Activated CD4-positive, alpha-beta T cell treated with anti-CD3 and anti-CD28 coated beads, Interleukin-2, Interleukin-6, amounts not matched to agents 100 ng/mL and 50 ng/mL, durations not matched to agents 16 hours and 8 hours (primary cell): Measurements from ENCODE around the gene ATP2B1.
"Not testable (repeated sequence)": the region's sequence is repeated elsewhere in the genome, so short reads cannot be mapped to it uniquely, and the experiment has no call there.

Experiments
- DNase-seq: peaks from one replicate; pipeline ENCODE4 v3.0.0-alpha.2; 2020

The ATP2B1 gene

DNA sequence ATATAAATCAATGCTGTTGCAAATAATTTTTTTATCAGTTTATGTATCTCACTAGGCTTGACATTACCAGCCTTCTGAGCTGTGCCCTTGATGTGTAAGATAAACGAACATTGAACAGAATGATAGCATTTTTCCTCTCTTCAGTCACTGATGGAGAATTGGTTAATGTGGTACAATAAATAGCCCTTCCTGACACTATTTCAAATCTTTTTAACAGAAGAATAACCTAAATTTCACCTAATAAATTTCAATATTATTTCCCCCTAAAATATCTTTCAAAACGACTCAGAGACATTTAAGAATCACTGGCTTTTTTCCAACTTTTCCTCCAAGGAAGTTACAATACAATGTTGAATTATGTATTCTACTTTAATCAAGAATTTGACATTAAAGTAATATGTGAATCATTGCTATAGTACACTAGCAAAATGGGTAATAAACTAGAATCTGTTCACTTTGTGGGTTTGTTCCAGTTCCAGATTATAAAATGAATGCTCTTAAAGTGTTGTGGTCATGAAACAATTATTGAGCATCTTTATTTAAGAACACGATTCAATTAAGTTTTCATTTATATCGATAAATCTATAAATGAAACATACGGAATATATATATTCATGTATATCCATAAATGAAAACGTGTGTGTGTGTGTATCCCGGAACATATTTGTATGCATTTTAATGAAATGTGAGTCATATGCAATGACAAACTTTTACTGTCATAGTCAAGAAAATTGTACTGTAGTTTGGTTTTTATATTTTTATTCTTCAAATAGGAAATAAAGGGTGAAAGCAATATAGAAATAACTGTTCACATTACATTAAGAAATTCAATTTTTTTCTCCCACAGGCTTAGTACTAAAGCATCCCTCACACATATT lies 2.5 kb upstream of the ATP2B1 start:
- DNase-seq = no peak

DNA sequence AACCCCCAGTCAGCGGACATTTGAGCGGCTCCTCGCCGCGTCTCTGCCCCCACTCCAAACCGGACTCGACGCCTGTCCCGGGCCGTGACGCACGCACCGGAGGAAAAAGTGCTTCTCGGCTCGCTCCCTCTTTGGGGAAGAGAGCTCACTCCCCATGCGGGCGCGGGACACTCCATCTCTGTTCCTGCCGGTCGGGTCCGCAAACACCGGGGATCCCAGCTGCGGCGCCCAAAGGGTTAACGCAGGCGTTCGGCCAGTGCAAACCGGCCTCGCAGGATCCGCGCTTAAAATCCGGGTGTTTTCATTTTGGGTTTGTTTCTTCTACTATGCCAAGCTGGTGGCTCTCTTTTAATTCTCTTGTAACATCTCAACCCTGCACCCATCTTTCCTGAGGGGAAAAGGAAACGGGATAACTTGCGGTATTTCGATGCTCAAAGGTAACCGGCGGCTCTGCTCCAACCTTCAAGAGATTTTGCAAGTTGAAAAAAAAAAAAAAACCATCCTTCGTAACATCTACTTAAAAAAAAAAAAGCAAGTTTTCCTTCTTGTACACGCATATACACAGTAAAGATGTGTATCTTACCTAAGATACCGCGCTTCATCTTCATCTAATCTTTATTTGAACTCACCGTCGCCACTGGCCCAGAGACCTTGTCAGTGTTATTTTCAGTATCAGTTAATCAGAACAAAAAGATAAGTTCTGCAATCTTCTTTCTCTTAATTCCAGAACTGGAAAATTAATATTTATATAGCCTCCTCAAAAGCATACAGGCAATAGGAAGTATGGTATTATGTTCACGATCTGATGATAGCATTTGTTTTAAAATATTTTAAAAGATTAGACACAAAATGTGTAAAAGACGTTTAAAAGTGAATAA lies 1.6 kb upstream of the ATP2B1 start:
- DNase-seq = peak; percentile 42

DNA sequence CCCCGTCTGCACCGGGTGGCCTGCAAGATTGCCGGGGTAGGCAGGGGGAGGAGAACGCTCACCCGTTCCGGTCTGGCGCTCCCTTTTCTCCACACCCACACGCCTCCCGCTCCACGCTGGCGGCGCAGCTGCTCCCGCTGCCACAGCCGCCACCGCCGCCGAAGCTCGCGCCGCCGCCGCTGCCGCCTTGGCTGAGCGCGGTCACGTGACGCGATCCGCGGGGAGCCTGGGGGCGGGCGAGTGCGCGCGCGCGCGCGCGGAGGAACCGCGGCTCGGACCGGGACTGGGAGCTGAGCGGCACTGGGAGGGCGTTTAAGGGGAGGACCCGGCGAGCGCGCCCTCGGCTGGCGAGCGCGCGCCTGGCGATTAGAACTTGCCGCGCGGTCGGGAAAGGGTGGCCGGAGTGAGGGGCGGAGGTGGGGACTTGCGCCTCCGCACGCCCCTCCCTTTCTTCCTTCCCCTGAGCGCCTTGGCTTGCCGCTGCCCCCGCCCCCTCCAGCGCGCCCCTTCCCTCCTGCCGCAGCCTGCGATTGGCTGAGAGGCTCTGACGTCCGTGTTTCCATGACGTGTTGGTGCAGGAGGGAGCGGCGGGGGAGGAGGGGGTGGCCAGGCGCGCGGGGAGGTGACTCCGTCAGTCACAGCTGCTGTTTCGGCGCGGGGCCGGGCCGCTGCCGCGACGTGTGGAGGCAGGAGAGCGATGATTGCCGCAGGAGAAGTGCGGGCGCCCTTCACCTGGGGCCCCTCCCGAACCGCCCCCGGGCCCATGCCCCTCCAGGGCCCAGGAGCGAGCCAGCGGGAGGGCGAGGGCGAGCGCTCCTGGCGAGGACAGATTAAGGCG lies 738 bp upstream of the ATP2B1 start:
- DNase-seq = peak; percentile 98

DNA sequence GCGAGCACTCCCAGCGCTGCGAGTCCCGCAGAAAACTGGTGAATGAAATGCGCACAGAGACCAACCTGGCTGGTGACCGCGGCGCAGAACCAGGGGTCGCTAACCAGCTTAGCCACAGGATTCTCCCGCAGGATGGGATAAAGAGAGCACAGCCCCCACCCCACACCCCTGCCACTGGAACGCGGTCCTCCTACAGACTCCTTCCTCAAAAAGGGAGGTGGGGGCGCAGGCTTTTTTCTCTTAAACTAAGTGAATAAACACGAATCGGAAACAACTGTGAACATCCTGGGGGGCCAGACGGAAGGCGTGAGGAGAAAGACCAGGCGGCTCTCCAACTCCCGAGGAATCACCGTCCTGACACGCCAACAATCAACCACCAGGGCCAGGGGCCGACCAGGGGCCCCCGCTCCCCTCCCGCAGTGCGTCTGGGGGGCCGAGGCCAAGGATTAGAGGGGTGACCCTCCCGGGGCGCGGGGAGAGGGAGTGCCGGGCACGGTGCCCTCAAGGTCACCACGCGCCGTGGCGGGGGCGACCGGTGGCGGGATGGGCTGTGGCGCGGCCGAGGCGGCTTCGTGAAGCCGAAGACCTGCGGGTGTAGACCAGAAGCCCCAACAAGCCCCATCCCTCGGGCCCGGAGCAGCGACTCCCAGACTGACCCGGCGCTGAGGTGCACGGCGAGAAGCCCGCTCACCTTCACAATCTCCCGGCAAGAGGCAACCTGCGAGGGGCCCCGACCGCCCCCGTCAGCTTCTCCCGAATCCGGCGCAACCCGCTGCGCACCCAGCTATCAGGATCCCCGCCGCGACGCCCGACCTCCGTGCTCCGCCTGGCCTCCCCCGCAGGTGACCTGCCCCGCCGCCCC lies 704 bp downstream of the ATP2B1 start:
- peak; percentile 42 for DNase-seq

DNA sequence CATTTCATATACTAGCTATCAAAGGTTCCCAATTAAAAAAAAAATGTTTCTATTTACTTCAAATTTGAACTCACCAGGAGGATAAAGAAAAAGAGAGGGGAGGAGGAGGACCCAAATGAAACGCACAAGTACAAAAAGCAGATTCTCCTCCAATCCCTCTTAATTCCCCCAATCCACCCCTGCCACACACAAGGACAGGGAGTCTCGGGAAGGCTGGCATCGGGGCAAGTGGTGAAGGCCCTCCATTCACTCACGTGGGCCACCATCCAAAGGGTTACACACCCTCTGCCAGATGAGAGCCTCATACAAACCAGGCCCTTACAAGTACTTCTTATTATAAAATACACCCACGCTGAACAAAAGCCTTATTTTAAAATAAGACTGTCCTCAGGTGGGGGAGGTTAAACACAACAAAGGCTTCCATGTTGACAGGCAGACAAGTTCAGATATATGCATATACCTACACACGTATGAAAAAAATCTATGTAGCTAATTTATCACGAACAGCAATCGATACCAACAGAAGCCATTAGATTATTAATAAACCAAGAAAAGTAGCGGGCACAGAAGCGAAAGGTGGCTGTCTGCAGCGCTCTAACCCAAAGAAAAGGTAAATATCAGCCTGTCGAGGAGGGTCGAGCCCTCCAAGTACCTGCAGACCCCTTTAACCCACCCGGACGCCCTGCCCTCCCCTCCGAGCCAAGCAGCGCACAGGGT lies 1.5 kb downstream of the ATP2B1 start:
- DNase-seq = no peak

DNA sequence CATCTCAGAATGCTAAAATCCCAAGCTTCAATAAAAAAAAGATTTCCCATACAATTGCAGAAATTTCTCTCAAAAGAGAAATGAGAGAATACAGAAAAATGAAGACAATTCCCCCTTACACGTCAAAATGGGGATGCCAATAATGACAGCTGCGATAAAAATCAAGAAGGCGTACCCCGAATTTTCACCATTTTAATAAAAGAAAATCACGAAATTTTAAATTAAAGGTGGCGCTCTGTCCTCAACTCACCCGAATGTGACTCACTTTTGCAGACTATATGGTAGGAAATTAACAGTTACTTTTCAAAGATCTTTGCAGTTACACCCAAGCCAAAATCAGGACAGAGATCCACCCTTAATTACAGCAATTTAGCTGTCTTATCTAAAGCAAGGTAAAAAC lies 2.1 kb downstream of the ATP2B1 start:
- no peak for DNase-seq

DNA sequence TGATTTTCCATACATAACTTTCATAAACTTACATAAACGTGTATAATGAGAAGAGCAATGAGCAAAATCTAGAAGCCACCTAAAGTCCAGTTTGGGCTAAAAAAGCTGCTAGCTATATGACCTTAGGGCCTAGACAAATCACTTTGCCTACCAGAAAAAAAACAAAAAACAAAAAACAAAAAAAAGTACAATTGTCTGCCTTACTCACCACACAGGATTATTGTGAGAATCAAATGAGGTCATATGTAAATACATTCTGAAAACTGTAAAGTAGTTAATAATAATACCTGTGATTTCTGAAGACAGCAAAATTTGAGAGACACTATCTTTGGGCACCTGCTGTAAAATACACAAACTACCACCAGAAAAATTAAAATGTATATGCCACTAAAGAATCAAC lies 4.2 kb downstream of the ATP2B1 start:
- DNase-seq = no peak

DNA sequence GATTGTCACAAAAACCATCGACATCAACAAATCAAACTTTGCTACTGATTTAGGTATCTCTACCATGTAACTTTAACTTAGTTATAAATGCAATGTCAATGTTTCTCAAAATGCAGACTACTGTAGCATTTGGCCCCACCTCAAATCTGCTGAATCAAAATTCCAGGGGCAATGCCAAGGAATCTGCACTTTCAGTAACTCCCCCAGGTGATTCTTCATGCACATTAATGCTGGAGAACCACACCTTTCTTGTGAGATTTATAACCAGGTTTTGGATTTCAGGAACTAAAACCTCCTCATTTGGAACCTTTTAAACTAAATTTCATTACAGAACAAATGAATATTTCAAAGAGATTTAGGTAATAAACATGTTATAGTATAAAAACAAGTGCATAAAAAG lies 4.9 kb downstream of the ATP2B1 start:
- DNase-seq = no peak

DNA sequence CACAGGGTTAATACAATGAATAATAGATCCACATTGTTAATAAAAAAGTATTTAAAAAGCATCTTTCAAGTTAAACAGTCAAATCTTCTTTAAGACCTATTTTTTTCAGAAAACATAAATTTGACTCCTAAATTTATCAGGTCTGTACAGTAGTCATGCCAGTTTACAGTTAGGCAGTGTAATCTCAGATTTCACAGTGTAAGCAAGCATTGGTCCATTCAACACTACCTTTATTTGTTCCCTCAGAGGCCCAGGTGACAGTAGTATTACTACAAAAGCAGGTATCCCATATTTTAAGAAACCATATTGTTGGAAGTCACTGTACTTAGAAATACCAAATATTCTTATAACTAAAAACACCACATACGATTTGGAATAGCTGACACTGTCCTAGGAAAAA lies 6.1 kb downstream of the ATP2B1 start:
- DNase-seq = no peak

DNA sequence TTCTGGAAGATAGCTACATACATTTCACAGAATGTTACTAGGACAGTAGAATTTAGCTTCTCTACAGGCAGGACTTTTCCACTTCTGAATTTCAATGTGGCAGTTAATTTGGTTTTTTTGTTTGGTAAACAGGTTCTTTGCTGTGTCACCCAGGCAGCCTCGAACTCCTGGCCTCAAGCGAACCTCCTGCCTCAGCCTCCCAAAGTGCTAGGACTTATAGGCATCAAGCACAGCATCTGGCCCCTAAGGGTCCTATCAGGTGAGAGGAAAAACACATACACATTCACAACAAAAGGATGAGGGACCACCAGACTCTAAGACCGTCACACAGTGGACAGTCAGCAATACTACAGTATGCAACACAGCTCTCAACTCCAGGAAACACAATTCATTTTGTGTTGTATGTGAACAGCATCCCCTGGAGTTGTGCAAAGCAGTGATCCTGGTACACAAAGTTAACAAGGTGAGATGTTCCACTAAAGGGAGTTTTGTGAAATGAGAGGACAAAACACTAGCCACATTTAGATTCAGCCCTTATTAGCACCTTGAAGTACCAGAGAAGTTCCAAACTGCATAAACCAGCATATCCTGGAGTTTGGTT lies 6.9 kb downstream of the ATP2B1 start:
- DNase-seq = no peak

DNA sequence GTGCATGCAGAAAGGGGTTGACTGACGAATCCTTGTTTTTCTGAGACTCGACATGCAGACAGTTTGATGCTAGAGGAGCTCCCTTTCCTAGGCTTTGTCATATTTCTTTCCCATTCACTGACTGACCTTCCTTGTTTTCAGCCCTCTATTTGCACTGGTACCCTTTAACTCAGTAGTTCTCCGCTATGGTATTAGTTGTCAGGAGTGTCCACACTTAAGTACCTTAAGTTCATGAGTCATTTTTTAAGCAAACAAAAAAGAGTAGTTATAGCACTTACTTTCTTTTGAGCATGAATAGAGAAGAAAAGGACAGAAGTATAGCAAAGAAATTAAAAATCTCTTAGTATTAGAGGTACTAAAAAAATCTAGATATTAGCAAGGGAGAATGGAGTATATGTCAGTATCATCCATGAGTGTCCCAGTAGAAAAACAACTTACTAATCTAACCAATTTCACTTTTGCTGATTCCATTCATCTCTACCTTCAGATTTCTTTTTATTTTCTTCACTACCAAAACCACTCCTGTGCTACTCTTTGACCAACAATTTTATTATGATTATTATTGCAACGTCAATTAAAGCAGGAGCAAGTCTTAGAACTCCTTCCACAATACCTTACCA lies 8.3 kb downstream of the ATP2B1 start:
- DNase-seq = no peak

DNA sequence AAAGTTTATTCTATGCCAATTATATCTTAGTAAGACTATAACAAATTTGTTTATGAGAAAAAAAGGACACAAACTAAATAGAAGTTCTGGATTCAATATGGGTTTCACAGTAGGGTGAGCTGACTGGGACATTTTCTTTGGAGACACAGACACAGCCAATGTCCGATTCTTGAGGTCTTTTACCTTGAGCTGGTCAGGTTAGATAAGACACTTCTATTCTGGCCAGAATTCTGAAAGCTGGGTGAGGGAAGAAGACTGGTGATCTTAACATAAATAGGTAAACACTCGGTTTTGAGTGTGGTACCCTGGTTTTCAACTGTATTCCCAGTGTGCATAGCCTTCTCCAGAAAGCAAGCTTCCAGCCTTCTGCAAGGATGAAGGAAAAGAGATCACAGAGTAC lies 10.0 kb downstream of the ATP2B1 start:
- DNase-seq = no peak

DNA sequence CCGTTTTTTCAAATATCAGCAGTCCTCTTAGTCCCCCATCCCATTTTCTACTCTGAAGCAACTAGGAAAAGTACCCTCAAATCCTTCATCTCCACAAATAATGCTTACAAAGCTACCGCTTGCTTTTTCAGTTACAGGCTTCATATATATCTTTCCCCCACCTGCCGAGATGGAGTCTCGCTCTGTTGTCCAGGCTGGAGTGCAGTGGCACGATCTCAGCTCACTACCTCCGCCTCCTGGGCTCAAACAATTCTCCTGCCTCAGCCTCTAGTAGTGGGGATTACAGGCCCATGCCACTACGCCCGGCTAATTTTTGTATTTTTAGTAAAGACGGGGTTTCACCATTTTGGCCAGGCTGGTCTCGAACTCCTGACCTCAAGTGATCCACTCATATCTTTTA lies 10.9 kb downstream of the ATP2B1 start:
- not testable (repeated sequence) for DNase-seq

DNA sequence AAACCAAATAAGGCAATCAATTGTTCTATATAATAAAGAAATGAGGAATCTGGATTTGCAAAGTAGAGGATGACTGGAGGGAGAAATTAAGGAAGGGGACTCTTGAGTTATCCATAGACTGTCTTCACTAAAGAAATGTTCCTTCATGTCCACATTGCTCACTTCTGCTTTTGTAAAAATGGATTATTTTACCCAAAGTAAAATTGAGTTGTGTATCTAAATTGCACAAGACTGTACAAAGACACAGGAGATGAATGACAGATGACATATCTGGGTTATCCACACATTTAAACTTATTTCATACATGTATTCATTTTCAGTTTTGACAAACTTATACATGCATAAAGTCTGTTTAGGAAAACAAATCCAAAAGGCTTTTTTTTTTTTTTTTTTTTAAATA lies 11.3 kb downstream of the ATP2B1 start:
- no peak for DNase-seq

DNA sequence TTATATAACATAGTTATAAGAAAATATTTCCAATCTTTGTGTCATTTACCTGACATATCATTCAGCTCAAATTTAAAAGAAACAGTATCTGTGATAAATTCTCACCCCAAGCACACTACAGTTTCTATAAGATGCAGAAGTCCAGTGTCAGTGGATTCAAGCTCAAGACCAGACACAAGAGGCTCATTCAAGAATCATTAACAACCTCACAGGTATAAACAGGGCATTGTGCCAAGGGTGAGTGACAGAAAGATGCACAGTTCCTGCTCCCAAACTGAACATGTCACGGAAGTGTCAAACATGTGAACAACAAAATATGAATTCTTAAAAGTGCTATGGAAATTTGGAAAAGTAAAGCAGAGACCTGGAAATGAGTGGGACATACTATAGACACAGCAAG lies 12.8 kb downstream of the ATP2B1 start:
- no peak for DNase-seq

DNA sequence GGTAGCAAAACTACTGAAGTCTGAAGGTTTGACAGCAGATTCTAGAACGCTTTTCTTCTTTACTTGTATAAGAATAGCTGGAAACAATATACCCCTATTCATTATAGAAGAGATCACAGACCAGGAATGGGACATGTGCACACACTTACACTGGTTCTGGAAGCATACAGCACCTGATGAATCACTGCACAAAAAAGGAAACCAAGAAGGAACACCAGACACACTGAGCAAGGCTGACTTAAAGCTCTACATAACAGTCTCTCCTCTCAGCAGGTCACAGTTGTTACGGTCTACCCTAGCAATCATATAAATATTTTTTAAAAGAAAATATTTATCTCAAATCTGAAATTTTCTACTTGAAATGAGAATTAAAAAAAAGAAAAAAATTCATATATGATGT lies 13.5 kb downstream of the ATP2B1 start:
- no peak for DNase-seq

DNA sequence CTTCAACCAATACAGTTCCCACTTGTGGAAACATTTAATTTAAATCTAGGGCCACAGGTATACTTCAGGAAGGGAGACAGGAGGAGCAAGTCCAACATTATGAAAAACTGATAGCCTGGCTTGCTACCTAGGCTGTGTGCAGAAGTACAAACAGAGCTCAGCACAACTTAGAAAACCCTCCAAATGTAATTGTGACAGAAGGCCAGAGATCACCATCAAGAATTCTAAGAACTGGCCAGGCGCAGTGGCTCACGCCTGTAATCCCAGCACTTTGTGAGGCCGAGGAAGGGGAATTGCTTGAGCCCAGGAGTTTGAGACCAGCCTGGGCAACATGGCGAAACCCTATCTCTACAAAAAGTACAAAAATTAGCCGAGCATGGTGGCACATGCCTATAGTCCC lies 14.1 kb downstream of the ATP2B1 start:
- DNase-seq = no peak

DNA sequence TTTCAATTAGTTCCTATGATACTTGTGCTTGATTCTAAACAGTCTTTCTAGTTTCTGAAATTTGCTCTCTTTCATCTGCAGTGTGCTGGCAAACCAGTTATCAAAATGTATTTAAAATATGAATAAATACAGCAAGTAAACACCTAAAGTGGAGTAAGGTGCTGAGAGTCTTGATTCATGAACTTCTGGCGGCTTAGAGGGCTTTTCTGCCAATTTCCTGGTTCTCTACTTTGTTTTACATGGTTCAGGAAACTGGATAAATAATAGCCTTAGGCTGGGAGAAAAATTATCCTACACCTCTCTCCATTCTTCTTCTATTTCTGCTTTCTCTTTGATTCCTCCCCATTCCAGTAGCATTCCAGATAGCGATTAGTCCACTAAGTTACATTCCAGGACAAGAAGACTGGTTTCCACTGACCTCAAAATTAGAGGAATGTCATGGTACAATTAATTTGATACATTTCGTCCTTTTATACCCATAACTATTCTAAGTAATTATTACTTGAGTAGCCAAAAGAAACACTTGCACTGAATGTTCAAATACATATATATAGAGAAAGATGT lies 14.9 kb downstream of the ATP2B1 start:
- DNase-seq = no peak

DNA sequence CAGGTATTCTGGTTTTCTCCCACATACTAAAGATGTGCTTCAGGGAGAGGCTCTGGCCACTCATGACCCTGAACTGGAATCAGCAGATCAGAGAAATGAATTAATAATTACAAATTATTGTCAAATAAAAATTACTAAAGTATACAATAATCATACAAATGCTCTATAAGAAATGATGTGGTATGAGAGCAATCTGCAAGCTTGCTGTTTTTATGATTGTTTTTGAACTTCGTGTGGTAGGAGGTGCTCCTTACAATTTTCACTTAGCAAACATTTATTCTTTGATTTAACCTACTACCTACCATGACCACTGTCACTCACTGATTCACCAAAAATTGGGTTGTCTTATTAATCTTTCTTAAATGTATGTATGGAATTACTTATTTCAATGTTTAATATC lies 16.2 kb downstream of the ATP2B1 start:
- no peak for DNase-seq

DNA sequence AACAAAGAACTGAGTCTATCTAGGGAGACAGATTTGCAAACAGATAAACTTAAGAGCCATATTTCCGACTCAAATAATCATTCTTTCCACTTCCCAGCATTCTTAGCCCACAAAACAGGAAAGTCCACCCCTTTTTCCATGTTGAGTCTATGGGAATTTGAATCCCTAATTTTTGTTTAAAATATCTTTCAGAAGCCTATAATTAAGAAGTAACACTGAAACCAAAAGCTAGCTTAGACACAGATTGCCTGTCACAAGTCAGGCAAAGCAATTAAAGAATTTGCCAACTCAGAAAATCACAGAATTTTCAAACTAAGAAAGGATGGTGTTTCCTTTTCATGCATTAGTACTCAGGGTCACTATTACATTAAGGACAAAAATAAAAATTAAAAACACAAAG lies 17.0 kb downstream of the ATP2B1 start:
- no peak for DNase-seq
